ENCODE results near the gene SLC25A43. TPM values are rescaled to one million over a fixed set of nuclear protein-coding genes. Genes with fewer than 3 reads are reported as not detected.

SLC25A43 gene
- polyA plus RNA-seq, 4 donors = 3.4 to 10.0 (median 5.2) TPM

- DNase-seq (ENCODE audit: low read depth in 4 of 4, low spot score in 3 of 4) = no peak
Observed at GRCh38 chrX:119495734-119496726, 96.9 kb downstream of the SLC25A43 start.

GRCh38 chrX:119497185-119497584, 98.0 kb downstream of the SLC25A43 start:
- no peak for DNase-seq (ENCODE audit: low read depth in 4 of 4, low spot score in 3 of 4)

DNA sequence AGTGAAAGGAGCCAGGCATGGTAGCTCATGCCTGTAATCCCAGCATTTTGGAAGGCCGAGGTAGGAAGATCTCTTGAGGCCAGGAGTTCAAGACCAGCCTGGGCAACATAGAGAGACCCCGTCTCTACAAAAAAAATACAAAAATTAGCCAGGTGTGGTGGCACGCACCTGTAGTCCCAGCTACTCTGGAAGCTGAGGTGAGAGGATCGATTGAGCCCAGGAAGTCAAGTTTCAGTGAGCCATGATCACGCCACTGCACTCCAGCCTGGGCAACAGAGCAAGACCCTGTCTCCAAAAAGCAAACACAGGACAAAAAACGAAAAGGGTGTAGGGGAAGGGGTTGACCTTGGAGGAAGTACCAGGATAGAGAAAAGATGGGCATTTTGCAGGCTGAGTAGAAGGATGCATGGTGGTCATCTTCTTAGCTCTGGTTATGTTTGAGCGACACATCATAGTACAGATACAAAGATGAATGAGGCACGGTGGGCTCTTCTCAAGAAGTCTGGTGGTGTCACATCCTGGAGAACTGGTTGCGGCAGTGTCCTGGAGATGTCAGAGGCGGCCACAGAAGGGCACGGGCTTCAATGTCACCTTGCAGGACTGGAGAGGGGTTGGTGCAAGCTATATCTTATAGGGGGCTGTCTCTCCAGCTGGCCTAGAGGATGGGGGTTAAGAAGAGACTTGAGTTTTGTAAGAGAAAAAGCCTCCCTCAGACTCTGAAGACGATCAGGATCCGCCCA, 101.1 kb downstream of the SLC25A43 start:
- DNase-seq (ENCODE audit: low read depth in 4 of 4, low spot score in 3 of 4) = no peak

- DNase-seq (ENCODE audit: low read depth in 4 of 4, low spot score in 3 of 4) = no peak
Observed at GRCh38 chrX:119501511-119502148, 102.5 kb downstream of the SLC25A43 start.

DNA sequence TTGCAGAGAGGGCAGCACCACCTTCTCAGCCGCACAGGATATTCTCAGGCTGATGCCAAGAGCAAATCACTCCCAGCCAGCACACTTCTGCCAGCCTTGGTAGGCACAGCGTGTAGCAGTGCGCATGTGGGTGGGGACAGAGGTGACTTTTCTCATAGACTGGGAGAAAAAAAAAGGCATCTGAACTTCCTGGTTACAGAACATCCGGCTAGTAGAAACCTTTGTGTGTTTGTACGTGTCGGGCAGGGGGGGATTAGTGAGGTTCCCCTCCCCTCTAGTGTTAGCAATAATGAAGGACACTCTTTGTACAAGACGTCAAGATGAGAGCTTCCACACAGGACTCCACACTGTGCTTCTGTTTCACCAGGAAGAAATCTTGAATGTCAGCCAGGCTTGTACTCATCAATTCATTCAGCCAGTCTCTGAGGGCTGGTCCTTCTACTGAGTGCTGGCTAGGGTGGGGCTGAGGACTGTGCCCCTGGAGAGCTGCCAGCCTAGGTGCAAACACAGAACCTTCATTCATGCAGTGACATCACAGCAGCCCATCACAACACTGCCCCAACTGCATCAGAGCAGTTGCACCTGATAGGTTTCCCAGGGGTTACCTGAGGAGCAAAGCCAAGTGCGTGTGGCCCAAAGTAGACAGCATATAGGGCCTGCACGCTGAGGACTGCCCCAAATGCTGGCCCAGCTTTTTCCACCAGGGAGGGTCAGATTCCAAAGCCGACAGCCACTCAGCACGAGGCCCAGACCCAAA, 103.8 kb downstream of the SLC25A43 start:
- DNase-seq (ENCODE audit: low read depth in 4 of 4, low spot score in 3 of 4) = no peak

GRCh38 chrX:119503484-119503861, 104.3 kb downstream of the SLC25A43 start:
- DNase-seq (ENCODE audit: low read depth in 4 of 4, low spot score in 3 of 4) = no peak

Other genes starting within 250 kb of the SLC25A43 start
- gene PGRMC1, start 163.1 kb upstream of the SLC25A43 start, polyA plus RNA-seq (ENCODE audit: insufficient read length in 4 of 4) = 100 to 1,000 TPM; 251 to 492 (median 304) TPM
- 100 to 1,000 TPM; 155 to 352 (median 325) TPM for gene SLC25A5, start 69.1 kb downstream of the SLC25A43 start, polyA plus RNA-seq (ENCODE audit: insufficient read length in 4 of 4)
- 10 to 100 TPM; 25.2 to 37.1 (median 34.0) TPM for gene STEEP1, start 166.1 kb downstream of the SLC25A43 start, polyA plus RNA-seq (ENCODE audit: insufficient read length in 4 of 4)
- gene UBE2A, start 175.2 kb downstream of the SLC25A43 start, polyA plus RNA-seq (ENCODE audit: insufficient read length in 4 of 4) = 100 to 1,000 TPM in 2 of 4 donors, 10 to 100 TPM in 2; 87.1 to 103 (median 98.5) TPM
- 10 to 100 TPM; 14.5 to 18.0 (median 16.2) TPM for gene NKRF, start 207.1 kb downstream of the SLC25A43 start, polyA plus RNA-seq (ENCODE audit: insufficient read length in 4 of 4)